OCI-LY1 (cell line): ENCODE results near the gene CCDC127.

Experiments used
- CTCF ChIP-seq: fragments of 200-600 bp; sonication (generic), shearing (Covaris generic); IDR thresholded peaks from 2 replicates; pipeline ENCODE4 v1.5.1; 2017; ENCODE audit warnings: mild to moderate bottlenecking, antibody characterized with exemption, low read length, moderate library complexity, mixed read lengths
- EZH2 ChIP-seq: fragments of 200-600 bp; sonication (generic), shearing (Covaris generic); IDR thresholded peaks from 2 replicates; pipeline ENCODE4 v1.8.0; 2017; ENCODE audit warnings: borderline replicate concordance, mixed run types, mild to moderate bottlenecking, antibody characterized with exemption, low read length, moderate library complexity, mixed read lengths

DNA sequence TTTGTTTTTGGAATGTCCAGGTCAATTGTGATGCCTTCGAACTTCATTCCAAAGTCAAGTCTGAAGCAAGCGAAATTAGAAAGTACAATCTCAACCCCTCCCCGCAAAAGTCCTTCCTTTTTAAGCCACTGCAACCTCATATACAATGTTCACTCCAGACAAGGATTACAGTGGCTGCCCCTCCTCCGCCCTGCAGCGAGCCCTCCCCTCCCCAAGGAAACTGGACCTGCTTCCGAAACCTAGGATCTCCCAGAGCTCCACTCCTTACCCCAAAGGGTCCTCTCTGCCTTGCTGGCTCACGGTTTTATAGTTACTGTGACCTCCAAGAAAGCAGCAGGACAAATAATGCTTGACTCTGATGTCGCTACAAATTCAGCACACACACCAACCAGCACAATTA is 16.3 kb downstream of the CCDC127 start:
- TF ChIP-seq CTCF, result no peak
- TF ChIP-seq EZH2, result no peak
